ENCODE data around the gene AK8.

AK8 gene

DNA sequence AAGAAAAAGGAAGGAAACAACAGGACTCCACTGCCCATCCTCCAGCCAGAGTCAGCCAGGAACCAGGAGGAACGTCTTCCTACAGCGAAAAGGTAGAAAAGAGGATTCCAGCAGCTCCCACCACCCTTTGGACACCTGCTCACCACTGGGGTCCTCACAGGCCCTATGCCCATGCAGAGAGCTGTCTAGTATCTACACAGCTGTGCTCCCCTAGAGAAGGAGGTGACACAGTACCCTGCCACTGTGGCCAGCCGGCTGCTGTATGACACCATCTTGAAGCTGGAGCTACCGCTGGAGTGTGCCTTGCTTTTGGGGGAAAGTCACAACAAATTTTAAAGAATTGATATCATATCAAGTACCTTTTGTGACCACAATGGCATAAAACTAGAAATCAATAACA, 115.2 kb downstream of the AK8 start:
- peak; percentile 1 for DNase-seq (ENCODE audit: low spot score)
- TF ChIP-seq, protein P1, sequence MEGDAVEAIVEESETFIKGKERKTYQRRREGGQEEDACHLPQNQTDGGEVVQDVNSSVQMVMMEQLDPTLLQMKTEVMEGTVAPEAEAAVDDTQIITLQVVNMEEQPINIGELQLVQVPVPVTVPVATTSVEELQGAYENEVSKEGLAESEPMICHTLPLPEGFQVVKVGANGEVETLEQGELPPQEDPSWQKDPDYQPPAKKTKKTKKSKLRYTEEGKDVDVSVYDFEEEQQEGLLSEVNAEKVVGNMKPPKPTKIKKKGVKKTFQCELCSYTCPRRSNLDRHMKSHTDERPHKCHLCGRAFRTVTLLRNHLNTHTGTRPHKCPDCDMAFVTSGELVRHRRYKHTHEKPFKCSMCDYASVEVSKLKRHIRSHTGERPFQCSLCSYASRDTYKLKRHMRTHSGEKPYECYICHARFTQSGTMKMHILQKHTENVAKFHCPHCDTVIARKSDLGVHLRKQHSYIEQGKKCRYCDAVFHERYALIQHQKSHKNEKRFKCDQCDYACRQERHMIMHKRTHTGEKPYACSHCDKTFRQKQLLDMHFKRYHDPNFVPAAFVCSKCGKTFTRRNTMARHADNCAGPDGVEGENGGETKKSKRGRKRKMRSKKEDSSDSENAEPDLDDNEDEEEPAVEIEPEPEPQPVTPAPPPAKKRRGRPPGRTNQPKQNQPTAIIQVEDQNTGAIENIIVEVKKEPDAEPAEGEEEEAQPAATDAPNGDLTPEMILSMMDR (IDR thresholded peaks at IDR 0.05; ENCODE audit: extremely low read depth, missing control alignments), result no peak

DNA sequence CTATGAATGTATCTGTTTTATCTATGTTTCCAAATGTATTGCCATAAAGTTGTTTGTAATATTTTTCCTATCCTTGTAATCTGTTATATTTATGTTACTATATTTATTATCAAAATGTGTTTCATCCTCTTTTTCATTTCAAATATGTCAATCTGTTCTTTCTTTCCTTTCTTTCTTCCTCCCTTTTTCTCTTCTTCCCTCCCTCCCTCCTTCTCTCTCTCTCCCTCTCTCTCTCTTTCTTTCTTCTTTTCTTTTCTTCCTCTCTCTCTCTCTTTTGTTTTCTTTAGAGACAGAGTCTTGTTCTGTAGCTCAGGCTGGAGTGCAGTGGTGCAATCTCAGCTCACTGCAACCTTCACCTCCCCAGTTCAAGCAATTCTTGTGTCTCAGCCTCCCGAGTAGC, 116.5 kb downstream of the AK8 start:
- DNase-seq (ENCODE audit: low spot score), result no peak
- TF ChIP-seq, protein P1 (IDR thresholded peaks at IDR 0.05; ENCODE audit: extremely low read depth, missing control alignments), result no peak

DNA sequence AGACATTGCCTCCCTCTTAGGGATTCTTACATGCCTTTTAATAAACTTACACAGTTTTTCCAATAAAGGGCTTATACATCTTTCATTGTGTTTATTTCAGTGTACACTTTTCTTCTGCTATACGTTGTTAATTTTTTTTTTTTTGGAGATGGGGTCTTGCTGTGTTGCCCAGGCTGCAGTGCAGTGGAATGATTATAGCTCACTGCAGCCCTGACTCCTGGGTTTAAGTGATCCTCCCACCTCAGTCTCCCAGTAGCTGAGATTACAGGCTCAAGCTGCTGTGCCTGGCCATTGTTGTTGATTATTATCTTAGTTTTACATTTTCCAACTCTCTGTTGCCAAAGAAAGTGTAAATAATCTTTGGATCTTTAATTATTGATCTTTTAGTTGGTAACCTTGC, 118.0 kb downstream of the AK8 start:
- no peak for DNase-seq (ENCODE audit: low spot score)
- TF ChIP-seq, protein P1 (IDR thresholded peaks at IDR 0.05; ENCODE audit: extremely low read depth, missing control alignments), result no peak

DNA sequence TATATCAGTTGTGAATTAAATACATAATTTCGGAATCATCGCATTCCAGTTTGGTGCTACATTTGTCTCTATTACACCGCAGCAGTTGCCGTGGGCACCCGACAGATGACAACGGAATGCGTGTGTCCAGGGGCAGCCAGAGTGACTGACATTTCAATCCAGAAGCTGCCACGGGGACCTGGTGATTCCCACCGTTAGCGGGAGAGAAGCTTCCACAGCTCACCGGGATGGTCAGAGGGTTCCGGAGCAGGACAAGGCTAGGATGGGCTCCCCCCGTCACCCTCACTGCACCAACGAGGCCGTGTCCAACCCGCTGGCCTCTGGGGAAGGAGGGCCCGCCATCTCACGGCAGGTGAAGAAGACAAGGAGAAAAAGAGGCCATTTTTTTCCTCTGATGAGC, 121.1 kb downstream of the AK8 start:
- DNase-seq (ENCODE audit: low spot score), result no peak
- TF ChIP-seq, protein P1 (IDR thresholded peaks at IDR 0.05; ENCODE audit: extremely low read depth, missing control alignments), result no peak

DNA sequence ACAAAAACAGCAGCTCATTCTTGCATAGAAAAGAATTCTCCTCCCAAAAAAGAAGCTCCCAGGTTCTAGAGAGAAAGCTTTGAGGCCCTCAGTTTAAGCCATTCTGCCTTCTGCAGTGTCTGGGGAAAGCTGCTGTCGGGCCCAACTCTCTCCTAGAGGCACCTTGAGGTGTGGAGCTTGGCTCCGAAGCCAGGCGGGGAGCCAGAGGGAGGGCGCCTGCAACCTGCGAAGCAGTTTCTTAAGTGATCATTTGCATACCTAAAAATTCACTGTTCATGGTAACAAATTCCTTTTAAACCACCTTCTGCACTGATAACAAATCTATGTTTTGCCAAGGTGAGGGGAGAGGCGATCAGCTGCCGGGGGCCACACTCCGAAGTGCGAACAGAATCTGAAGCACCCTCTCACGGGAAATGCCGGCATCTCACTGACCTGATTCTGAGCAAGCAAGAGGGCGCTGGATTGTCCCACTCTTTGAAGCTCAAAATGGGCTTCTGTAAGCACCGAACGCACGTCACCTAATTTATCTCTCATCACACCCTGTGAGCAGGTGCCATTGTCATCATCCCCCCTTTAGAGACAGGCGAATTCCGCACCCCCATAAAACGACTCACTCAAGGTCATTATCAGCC, 121.8 kb downstream of the AK8 start:
- TF ChIP-seq, protein P1 (IDR thresholded peaks at IDR 0.05; ENCODE audit: extremely low read depth, missing control alignments), result no peak
- DNase-seq (ENCODE audit: low spot score), result no peak

DNA sequence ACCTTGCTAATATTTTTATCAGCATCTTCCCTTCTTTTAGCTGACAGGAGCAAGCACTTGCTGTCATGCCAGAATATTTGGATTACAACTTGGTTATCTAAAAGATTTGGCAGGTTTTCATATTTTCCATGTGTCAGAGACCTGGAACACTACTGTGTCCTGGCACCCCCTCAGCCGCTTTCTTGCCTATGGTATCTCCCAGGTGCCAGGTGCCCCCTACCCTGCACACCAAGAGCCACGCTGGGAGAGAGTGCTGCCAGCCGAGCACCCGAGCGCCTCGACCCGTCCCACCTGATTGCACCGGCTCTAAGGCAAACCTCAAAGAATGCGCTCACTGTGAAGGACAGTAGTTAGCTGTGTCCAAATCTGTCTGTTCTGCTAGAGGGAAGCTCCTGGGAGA, 123.0 kb downstream of the AK8 start:
- no peak for DNase-seq (ENCODE audit: low spot score)
- TF ChIP-seq, protein P1 (IDR thresholded peaks at IDR 0.05; ENCODE audit: extremely low read depth, missing control alignments), result no peak

DNA sequence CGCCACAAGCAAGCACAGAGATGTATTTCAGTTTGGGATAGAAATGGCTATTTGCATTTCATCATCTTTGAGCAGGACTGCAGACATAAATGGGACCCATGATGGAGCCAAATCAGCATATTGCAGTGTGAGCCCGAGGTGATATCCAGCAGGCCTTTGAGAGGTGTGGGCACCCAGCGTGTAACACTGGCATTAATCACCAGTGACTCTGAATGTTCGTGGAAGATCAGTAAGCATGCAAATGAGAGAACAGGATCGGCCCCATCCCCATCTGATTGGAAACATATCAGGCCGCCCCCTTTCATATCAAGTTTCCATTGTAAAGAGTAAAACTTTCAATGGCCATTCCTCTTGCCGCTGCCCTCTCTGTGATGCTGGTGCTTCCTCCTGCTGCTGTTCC, 123.8 kb downstream of the AK8 start:
- TF ChIP-seq, protein P1 (IDR thresholded peaks at IDR 0.05; ENCODE audit: extremely low read depth, missing control alignments), result no peak
- DNase-seq (ENCODE audit: low spot score), result no peak

Measured in GM20000 (cell line).